MCF 10A (cell line): ENCODE data around the gene ZZZ3. TPM values are rescaled to one million over a fixed set of nuclear protein-coding genes. Genes with fewer than 3 reads are reported as not detected.

Experiments used
- BruUV-seq: library from RNA; stranded (reverse); fragments of 400-500 nt; replicated peaks from 2 replicates; lab custom pipeline; 2021; lab: Mats Ljungman, UMichigan
- CTCF ChIA-PET: fragments of 300-600 bp; sonication (Branson Sonifier 250); formaldehyde crosslinking; extraction: SDS; loops from one replicate; lab custom pipeline; 2021; ENCODE audit warnings: antibody characterized with exemption, inconsistent platforms; lab: Yijun Ruan, JAX
- POLR2A ChIA-PET: fragments of 300-600, 350-650 bp; sonication (Branson Sonifier 250); formaldehyde crosslinking; extraction: SDS; loops from one replicate; lab custom pipeline; 2020; ENCODE audit warnings: antibody characterized with exemption, inconsistent platforms; lab: Yijun Ruan, JAX
- DNase-seq: peaks from one replicate; pipeline ENCODE4 v3.0.0-alpha.2; 2018; ENCODE audit not compliant: unreplicated experiment
- H3K27ac Mint-ChIP-seq: one replicate; pipeline ENCODE4 v1.8.0; 2022; ENCODE audit warnings: mild to moderate bottlenecking, low read depth, mixed read lengths; ENCODE audit not compliant: unreplicated experiment
- H3K27me3 Mint-ChIP-seq: one replicate; pipeline ENCODE4 v1.8.0; 2022; ENCODE audit warnings: mixed read lengths; ENCODE audit not compliant: insufficient read depth, unreplicated experiment
- H3K36me3 Mint-ChIP-seq: one replicate; pipeline ENCODE4 v1.8.0; 2022; ENCODE audit warnings: mild to moderate bottlenecking, moderate library complexity, mixed read lengths; ENCODE audit not compliant: insufficient read depth, unreplicated experiment
- H3K4me1 Mint-ChIP-seq: one replicate; pipeline ENCODE4 v1.8.0; 2022; ENCODE audit warnings: mixed read lengths; ENCODE audit not compliant: insufficient read depth, unreplicated experiment
- H3K4me3 Mint-ChIP-seq: one replicate; pipeline ENCODE4 v1.8.0; 2022; ENCODE audit warnings: mild to moderate bottlenecking, moderate library complexity, mixed read lengths; ENCODE audit not compliant: unreplicated experiment
- H3K9me3 Mint-ChIP-seq: one replicate; pipeline ENCODE4 v1.8.0; 2022; ENCODE audit warnings: mixed read lengths; ENCODE audit not compliant: unreplicated experiment
- intact Hi-C: fragments of 100-400 bp; cut with micrococcal nuclease; formaldehyde crosslinking; loops from 2 replicates; pipeline ENCODE4 v1.14.1; 2022
- total RNA-seq: library from RNA; stranded (reverse); gene quantifications from 2 replicates; pipeline ENCODE4 v1.2.3, GENCODE V29; 2022
- TF ChIP-seq, protein P1 (sequence below): fragments of 200-600 bp; IDR thresholded peaks from one replicate; pipeline ENCODE4 v1.8.0; 2022; ENCODE audit warnings: antibody characterized with exemption, mild to moderate bottlenecking; ENCODE audit not compliant: unreplicated experiment

Gene ZZZ3
- total RNA-seq, 1 experiment from 2014 or later = 83.9 TPM

DNA sequence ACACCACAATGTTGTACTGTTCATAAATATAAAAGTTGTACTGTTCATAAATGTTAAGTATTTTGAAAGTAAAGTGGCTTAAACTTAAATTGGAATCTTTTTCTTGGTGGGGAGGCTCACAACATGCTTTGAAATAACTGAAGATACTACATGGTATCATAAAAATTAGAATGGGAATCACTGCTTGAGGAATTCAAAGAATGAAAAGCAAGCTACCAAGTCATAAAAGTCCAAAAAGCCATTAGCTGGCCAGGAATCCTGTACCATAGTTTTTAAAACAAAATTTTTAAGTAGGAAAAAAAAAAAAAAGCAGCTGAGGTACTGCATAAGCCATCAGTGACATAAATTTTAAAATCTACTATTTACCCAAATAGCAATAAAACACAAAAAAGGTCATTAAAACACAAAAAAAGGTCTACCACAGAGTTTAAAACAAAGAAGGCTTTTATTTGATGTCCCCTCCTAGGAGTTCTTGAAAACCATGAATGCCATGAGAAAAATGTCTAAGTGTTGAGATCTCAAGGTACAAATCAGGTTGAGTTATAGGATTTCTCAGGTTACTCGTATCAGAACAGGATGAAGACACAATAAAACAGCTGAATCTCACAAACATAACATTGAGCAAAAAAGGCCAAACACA is 8.6 kb downstream of the ZZZ3 start:
- TF ChIP-seq, protein P1, sequence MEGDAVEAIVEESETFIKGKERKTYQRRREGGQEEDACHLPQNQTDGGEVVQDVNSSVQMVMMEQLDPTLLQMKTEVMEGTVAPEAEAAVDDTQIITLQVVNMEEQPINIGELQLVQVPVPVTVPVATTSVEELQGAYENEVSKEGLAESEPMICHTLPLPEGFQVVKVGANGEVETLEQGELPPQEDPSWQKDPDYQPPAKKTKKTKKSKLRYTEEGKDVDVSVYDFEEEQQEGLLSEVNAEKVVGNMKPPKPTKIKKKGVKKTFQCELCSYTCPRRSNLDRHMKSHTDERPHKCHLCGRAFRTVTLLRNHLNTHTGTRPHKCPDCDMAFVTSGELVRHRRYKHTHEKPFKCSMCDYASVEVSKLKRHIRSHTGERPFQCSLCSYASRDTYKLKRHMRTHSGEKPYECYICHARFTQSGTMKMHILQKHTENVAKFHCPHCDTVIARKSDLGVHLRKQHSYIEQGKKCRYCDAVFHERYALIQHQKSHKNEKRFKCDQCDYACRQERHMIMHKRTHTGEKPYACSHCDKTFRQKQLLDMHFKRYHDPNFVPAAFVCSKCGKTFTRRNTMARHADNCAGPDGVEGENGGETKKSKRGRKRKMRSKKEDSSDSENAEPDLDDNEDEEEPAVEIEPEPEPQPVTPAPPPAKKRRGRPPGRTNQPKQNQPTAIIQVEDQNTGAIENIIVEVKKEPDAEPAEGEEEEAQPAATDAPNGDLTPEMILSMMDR = no peak
- POLR2A ChIA-PET = interaction anchor here (0.6 kb wide), 2 partner anchors 14 to 1243 kb away, joined by 3 to 4 read pairs; no protein-coding TSS in a partner anchor
- no peak for DNase-seq
- Mint-ChIP-seq H3K4me3 (no peak overlapping the region), H3K27ac (no peak overlapping the region), H3K9me3 (no peaks in the 10 kb centered on the region), H3K36me3 (peaks cover 23% of the 10 kb centered on the region), H3K4me1 (peaks cover 20% of the 10 kb centered on the region), H3K27me3 (no peaks in the 10 kb centered on the region)
- BruUV-seq = no TSS peak
- CTCF ChIA-PET = no interaction called here
- intact Hi-C loops = no loop called here

DNA sequence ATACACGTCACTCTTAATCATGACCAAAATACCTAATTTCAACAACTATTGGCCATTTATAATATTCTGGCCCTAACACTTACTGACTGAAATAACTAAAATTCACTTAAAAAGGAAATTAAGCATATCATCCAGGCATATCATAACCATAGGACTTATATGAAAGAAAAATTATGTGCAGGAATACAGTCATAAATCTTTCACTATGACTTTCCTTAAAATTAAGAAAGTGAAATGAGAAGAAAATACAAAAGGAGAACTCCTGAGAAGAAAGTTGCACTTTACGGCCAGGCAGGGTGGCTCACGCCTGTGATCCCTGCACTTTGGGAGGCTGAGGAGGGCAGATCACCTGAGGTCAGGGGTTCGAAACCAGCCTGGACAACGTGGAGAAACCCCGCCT is 9.4 kb downstream of the ZZZ3 start:
- BruUV-seq = no TSS peak
- TF ChIP-seq, protein P1 = no peak
- no peaks in the 10 kb centered on the region for H3K9me3 Mint-ChIP-seq
- CTCF ChIA-PET = interaction anchor here (0.6 kb wide), 1 partner anchor 215 kb away, joined by 3 read pairs; the partner anchor contains the start of gene NEXN
- no peak overlapping the region for H3K27ac Mint-ChIP-seq
- POLR2A ChIA-PET = interaction anchor here (1.9 to 9.3 kb wide), 2 partner anchors 9 to 18 kb away, joined by 5 to 66 read pairs; partner anchors contain the start of gene ZZZ3
- H3K4me3 Mint-ChIP-seq = no peak overlapping the region
- no peak for DNase-seq
- H3K36me3 Mint-ChIP-seq = peaks cover 17% of the 10 kb centered on the region
- no peaks in the 10 kb centered on the region for H3K27me3 Mint-ChIP-seq
- intact Hi-C loops = no loop called here
- peaks cover 13% of the 10 kb centered on the region for H3K4me1 Mint-ChIP-seq

DNA sequence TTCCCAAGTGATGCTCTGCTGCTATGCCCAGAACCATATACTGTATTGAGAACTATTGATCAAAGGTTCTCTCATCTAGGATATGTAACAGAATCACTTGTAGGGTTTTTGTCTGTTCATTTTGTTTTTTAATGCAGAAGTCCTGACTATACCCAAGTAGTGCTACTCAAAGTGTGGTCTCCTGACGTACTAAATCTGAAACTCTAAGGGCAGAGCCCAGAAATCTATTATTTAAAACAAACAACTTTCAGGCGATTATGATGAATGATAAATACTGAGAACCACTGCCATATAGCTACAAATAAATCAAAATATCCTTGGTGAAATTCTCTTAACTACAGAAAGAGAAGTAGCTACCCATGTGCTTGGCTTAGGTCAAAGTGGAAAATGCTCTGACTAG is 10.1 kb downstream of the ZZZ3 start:
- H3K27ac Mint-ChIP-seq = no peak overlapping the region
- ChIA-PET POLR2A (interaction anchor here (1.9 to 9.3 kb wide), 2 partner anchors 10 to 17 kb away, joined by 5 to 66 read pairs; partner anchors contain the start of gene ZZZ3), CTCF (interaction anchor here (0.6 kb wide), 2 partner anchors 14 to 216 kb away, joined by 3 read pairs; partner anchors contain the start of gene NEXN)
- intact Hi-C loops = no loop called here
- no peak overlapping the region for H3K4me3 Mint-ChIP-seq
- peaks cover 15% of the 10 kb centered on the region for H3K36me3 Mint-ChIP-seq
- DNase-seq = no peak
- BruUV-seq = no TSS peak
- H3K9me3 Mint-ChIP-seq = no peaks in the 10 kb centered on the region
- peaks cover 16% of the 10 kb centered on the region for H3K4me1 Mint-ChIP-seq
- no peaks in the 10 kb centered on the region for H3K27me3 Mint-ChIP-seq
- TF ChIP-seq, protein P1 = no peak

DNA sequence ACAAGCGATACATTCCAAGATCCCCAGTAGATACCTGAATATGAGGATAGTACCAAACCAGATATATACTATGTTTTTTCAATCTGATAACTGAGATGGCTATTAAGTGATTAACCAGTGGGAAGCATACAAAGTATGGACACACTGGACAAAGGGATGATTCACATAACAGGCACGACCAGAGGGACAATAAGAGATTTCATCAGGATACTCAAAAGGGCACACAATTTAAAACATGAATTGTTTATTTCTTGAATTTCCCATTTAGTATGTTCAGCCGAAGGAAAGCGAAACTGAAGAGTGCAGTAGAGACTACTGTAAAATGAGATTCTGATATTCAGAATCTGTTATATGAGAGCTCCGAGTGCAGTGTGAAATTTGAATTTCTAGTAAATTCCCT is 10.6 kb downstream of the ZZZ3 start:
- ChIA-PET CTCF (interaction anchor here (0.6 kb wide), 1 partner anchor 13 kb away, joined by 3 read pairs; no protein-coding TSS in a partner anchor), POLR2A (interaction anchor here (1.9 to 9.3 kb wide), 2 partner anchors 10 to 17 kb away, joined by 5 to 66 read pairs; partner anchors contain the start of gene ZZZ3)
- intact Hi-C loops = no loop called here
- Mint-ChIP-seq H3K9me3 (no peaks in the 10 kb centered on the region), H3K4me3 (no peak overlapping the region), H3K4me1 (peaks cover 19% of the 10 kb centered on the region), H3K36me3 (peaks cover 15% of the 10 kb centered on the region), H3K27me3 (no peaks in the 10 kb centered on the region), H3K27ac (no peak overlapping the region)
- no TSS peak for BruUV-seq
- peak; percentile 8 for DNase-seq
- TF ChIP-seq, protein P1 = no peak
